H9 (cell line): ENCODE results near the gene NRG2. TPM values are rescaled to one million over a fixed set of nuclear protein-coding genes. Genes with fewer than 3 reads are reported as not detected.

Source experiments
- DNase-seq: peaks from one replicate; pipeline ENCODE4 v3.0.0-alpha.2; 2017
- H2AFZ ChIP-seq: one replicate; pipeline ENCODE4 v1.6.1; 2013; ENCODE audit warnings: mild to moderate bottlenecking, low read length, control low read depth, moderate library complexity
- H2AK5ac ChIP-seq: 2 replicates; pipeline ENCODE4 v1.6.1; 2013; ENCODE audit warnings: low read length, control low read depth, mixed read lengths; ENCODE audit not compliant: insufficient read length
- H2BK120ac ChIP-seq: one replicate; pipeline ENCODE4 v1.6.1; 2013; ENCODE audit warnings: low read depth, mild to moderate bottlenecking, low read length, control low read depth, inconsistent platforms; ENCODE audit not compliant: poor library complexity, severe bottlenecking
- H2BK12ac ChIP-seq: 2 replicates; pipeline ENCODE4 v1.6.1; 2013; ENCODE audit warnings: low read length, control low read depth, mixed read lengths, low read depth; ENCODE audit not compliant: insufficient read length
- H2BK15ac ChIP-seq: 2 replicates; pipeline ENCODE4 v1.6.1; 2013; ENCODE audit warnings: low read depth, low read length, control low read depth
- H2BK20ac ChIP-seq: one replicate; pipeline ENCODE4 v1.6.1; 2013; ENCODE audit warnings: low read depth, mild to moderate bottlenecking, low read length, control low read depth, inconsistent platforms; ENCODE audit not compliant: poor library complexity, severe bottlenecking
- H2BK5ac ChIP-seq: 2 replicates; pipeline ENCODE4 v1.6.1; 2013; ENCODE audit warnings: low read length, control low read depth, mixed read lengths; ENCODE audit not compliant: insufficient read length
- H3K14ac ChIP-seq: 2 replicates; pipeline ENCODE4 v1.6.1; 2013; ENCODE audit warnings: low read length, control low read depth; ENCODE audit not compliant: insufficient read depth
- H3K18ac ChIP-seq: 2 replicates; pipeline ENCODE4 v1.6.1; 2013; ENCODE audit warnings: low read depth, mild to moderate bottlenecking, mixed read lengths, low read length, control low read depth; ENCODE audit not compliant: insufficient read length
- H3K23ac ChIP-seq: 2 replicates; pipeline ENCODE4 v1.6.1; 2013; ENCODE audit warnings: low read length, control low read depth, mixed read lengths, low read depth; ENCODE audit not compliant: insufficient read length
- H3K23me2 ChIP-seq: 2 replicates; pipeline ENCODE4 v1.6.1; 2013; ENCODE audit warnings: low read depth, mild to moderate bottlenecking, mixed read lengths, low read length, control low read depth; ENCODE audit not compliant: insufficient read length, poor library complexity, severe bottlenecking
- H3K27ac ChIP-seq: 2 replicates; pipeline ENCODE4 v1.5.1; 2013; ENCODE audit warnings: low read length, control low read depth, mixed read lengths, low read depth; ENCODE audit not compliant: insufficient read length
- H3K27me3 ChIP-seq: 2 replicates; pipeline ENCODE4 v1.6.1; 2013; ENCODE audit warnings: low read length, control low read depth, inconsistent platforms; ENCODE audit not compliant: insufficient read depth
- H3K4ac ChIP-seq: 2 replicates; pipeline ENCODE4 v1.6.1; 2013; ENCODE audit warnings: low read depth, mild to moderate bottlenecking, control low read depth, inconsistent platforms, low read length, moderate library complexity
- H3K4me1 ChIP-seq: 2 replicates; pipeline ENCODE4 v1.6.1; 2013; ENCODE audit warnings: low read length, control low read depth, inconsistent platforms; ENCODE audit not compliant: insufficient read depth
- H3K4me2 ChIP-seq: 2 replicates; pipeline ENCODE4 v1.6.1; 2013; ENCODE audit warnings: low read length, control low read depth, mixed read lengths; ENCODE audit not compliant: insufficient read length, insufficient read depth
- H3K56ac ChIP-seq: 2 replicates; pipeline ENCODE4 v1.6.1; 2013; ENCODE audit warnings: low read depth, mild to moderate bottlenecking, mixed read lengths, low read length, control low read depth; ENCODE audit not compliant: insufficient read length
- H3K79me1 ChIP-seq: 2 replicates; pipeline ENCODE4 v1.6.1; 2013; ENCODE audit warnings: low read depth, mild to moderate bottlenecking, moderate library complexity, low read length, control low read depth, inconsistent platforms; ENCODE audit not compliant: insufficient read depth, poor library complexity, severe bottlenecking
- H3K79me2 ChIP-seq: 2 replicates; pipeline ENCODE4 v1.6.1; 2013; ENCODE audit warnings: low read length, control low read depth, inconsistent platforms; ENCODE audit not compliant: insufficient read depth
- H3K9ac ChIP-seq: 2 replicates; pipeline ENCODE4 v1.6.1; 2013; ENCODE audit warnings: low read length, control low read depth, mixed read lengths; ENCODE audit not compliant: insufficient read length; ENCODE audit errors: extremely low read depth
- H3K9me3 ChIP-seq: one replicate; pipeline ENCODE4 v1.6.1; 2013; ENCODE audit warnings: low read depth, low read length, inconsistent platforms; ENCODE audit not compliant: control insufficient read depth
- H3T11ph ChIP-seq: one replicate; pipeline ENCODE4 v1.6.1; 2013; ENCODE audit warnings: mild to moderate bottlenecking, low read length, control low read depth, inconsistent platforms
- H4K20me1 ChIP-seq: one replicate; pipeline ENCODE4 v1.6.1; 2013; ENCODE audit not compliant: control insufficient read depth, insufficient read length, insufficient read depth
- H4K5ac ChIP-seq: 2 replicates; pipeline ENCODE4 v1.6.1; 2013; ENCODE audit warnings: low read depth, mild to moderate bottlenecking, mixed read lengths, low read length, control low read depth; ENCODE audit not compliant: insufficient read length
- H4K8ac ChIP-seq: replicated peaks from 2 replicates; pipeline ENCODE4 v1.6.1; 2013; ENCODE audit warnings: low read length, control low read depth, mixed read lengths, low read depth; ENCODE audit not compliant: insufficient read length
- H4K91ac ChIP-seq: 2 replicates; pipeline ENCODE4 v1.6.1; 2013; ENCODE audit warnings: low read depth, mild to moderate bottlenecking, moderate library complexity, mixed read lengths, low read length, control low read depth; ENCODE audit not compliant: insufficient read length
- H3K27ac Mint-ChIP-seq, 3 experiments: 2 replicates in 2 of 3; 3 replicates in 1 of 3; pipeline ENCODE4 v1.8.0; 2020 to 2021; ENCODE audit warnings: mixed read lengths in 3 of 3, mild to moderate bottlenecking in 1 of 3, moderate library complexity in 1 of 3
- H3K27me3 Mint-ChIP-seq: 2 replicates; pipeline ENCODE4 v1.8.0; 2021; ENCODE audit warnings: low read depth, mild to moderate bottlenecking, moderate library complexity, mixed read lengths
- H3K36me3 Mint-ChIP-seq, 3 experiments: 2 replicates in 2 of 3; 3 replicates in 1 of 3; pipeline ENCODE4 v1.8.0; 2020 to 2021; ENCODE audit warnings: low read depth in 3 of 3, mixed read lengths in 3 of 3; ENCODE audit not compliant: insufficient read depth in 1 of 3
- H3K4me1 Mint-ChIP-seq, 2 experiments: 2 replicates each; pipeline ENCODE4 v1.8.0; 2020; ENCODE audit warnings: mixed read lengths in 2 of 2
- H3K4me3 Mint-ChIP-seq, 2 experiments: 2 replicates in 1 of 2; 3 replicates in 1 of 2; pipeline ENCODE4 v1.8.0; 2020 to 2021; ENCODE audit warnings: mild to moderate bottlenecking in 2 of 2, mixed read lengths in 2 of 2, moderate library complexity in 1 of 2
- H3K9me3 Mint-ChIP-seq, 2 experiments: 2 replicates in 1 of 2; 3 replicates in 1 of 2; pipeline ENCODE4 v1.8.0; 2020; ENCODE audit warnings: mild to moderate bottlenecking in 2 of 2, mixed read lengths in 2 of 2, moderate library complexity in 1 of 2
- total RNA-seq: library from RNA; stranded (reverse); gene quantifications from 2 replicates; pipeline ENCODE4 v1.2.1, GENCODE V29; 2021
- TF ChIP-seq, protein P1 (sequence below): fragments of 200-600 bp; sonication (generic); conservative IDR thresholded peaks from 3 replicates; pipeline ENCODE4 v1.8.0; 2021; ENCODE audit warnings: antibody characterized with exemption, mild to moderate bottlenecking

The NRG2 gene
- total RNA-seq, 1 experiment from 2014 or later: not detected

DNA sequence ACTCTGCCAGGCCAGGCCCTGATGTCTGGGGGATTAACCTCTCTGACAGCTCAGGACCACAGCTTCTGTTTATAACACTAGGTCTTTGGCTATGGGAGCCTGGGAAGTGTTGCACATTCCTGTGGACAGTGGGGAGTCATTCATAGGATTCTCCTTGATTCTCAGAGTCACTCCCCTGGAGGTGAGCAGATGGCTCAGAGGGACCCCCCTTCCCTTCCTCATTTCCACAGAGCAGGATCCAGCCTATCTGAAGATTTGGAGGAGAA, 60.2 kb downstream of the NRG2 start:
- TF ChIP-seq, protein P1, sequence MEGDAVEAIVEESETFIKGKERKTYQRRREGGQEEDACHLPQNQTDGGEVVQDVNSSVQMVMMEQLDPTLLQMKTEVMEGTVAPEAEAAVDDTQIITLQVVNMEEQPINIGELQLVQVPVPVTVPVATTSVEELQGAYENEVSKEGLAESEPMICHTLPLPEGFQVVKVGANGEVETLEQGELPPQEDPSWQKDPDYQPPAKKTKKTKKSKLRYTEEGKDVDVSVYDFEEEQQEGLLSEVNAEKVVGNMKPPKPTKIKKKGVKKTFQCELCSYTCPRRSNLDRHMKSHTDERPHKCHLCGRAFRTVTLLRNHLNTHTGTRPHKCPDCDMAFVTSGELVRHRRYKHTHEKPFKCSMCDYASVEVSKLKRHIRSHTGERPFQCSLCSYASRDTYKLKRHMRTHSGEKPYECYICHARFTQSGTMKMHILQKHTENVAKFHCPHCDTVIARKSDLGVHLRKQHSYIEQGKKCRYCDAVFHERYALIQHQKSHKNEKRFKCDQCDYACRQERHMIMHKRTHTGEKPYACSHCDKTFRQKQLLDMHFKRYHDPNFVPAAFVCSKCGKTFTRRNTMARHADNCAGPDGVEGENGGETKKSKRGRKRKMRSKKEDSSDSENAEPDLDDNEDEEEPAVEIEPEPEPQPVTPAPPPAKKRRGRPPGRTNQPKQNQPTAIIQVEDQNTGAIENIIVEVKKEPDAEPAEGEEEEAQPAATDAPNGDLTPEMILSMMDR: no peak
- H3K27me3 ChIP-seq: no peaks in the 10 kb centered on the region
- no peaks in the 10 kb centered on the region for H3K4me1 ChIP-seq
- H3T11ph ChIP-seq: no peak overlapping the region
- H4K91ac ChIP-seq: no peak overlapping the region
- H3K23ac ChIP-seq: no peak overlapping the region
- Mint-ChIP-seq H3K4me3 (no peak overlapping the region), H3K27me3 (peaks cover 50% of the 10 kb centered on the region), H3K27ac (peak overlapping the region in 1 of 3 experiments; percentile 38; a peak in 1 of 7 replicates), H3K4me1 (peaks cover 12 to 13% of the 10 kb centered on the region in 2 experiments), H3K36me3 (no peaks in the 10 kb centered on the region), H3K9me3 (no peaks in the 10 kb centered on the region)
- no peak overlapping the region for H2BK20ac ChIP-seq
- H3K79me2 ChIP-seq: no peaks in the 10 kb centered on the region
- H2BK15ac ChIP-seq: no peak overlapping the region
- DNase-seq: no peak
- no peak overlapping the region for H2BK120ac ChIP-seq
- no peak overlapping the region for H3K4ac ChIP-seq
- H3K14ac ChIP-seq: no peak overlapping the region
- no peak overlapping the region for H3K27ac ChIP-seq
- no peak overlapping the region for H2BK12ac ChIP-seq
- no peak overlapping the region for H3K4me2 ChIP-seq
- peaks cover 4% of the 10 kb centered on the region for H4K20me1 ChIP-seq
- H3K18ac ChIP-seq: no peak overlapping the region
- no peak overlapping the region for H2BK5ac ChIP-seq
- H3K79me1 ChIP-seq: no peaks in the 10 kb centered on the region
- no peaks in the 10 kb centered on the region for H3K9me3 ChIP-seq
- H4K8ac ChIP-seq: no peak overlapping the region
- H4K5ac ChIP-seq: no peak overlapping the region
- H3K9ac ChIP-seq: no peak overlapping the region
- no peak overlapping the region for H3K56ac ChIP-seq
- no peak overlapping the region for H2AFZ ChIP-seq
- H2AK5ac ChIP-seq: no peak overlapping the region
- H3K23me2 ChIP-seq: no peaks in the 10 kb centered on the region
